ENCODE data around the gene SNAPIN.

SNAPIN gene

GRCh38 chr1:153699768-153700167 lies 41.3 kb downstream of the SNAPIN start:
- no peaks in the 10 kb centered on the region for H3K36me3 ChIP-seq (ENCODE audit: control insufficient read depth, low read length)

GRCh38 chr1:153705484-153705883 lies 47.0 kb downstream of the SNAPIN start:
- TF ChIP-seq CTCF (IDR thresholded peaks at IDR 0.05; ENCODE audit: low read depth, low read length, poor library complexity, severe bottlenecking), result no peak
- TF ChIP-seq EZH2phosphoT487 (IDR thresholded peaks at IDR 0.05; ENCODE audit: borderline replicate concordance, low read length), result no peak
- Histone ChIP-seq H3K4me3 (ENCODE audit: low read length) (no peak overlapping the region), H3F3A (ENCODE audit: control insufficient read depth, insufficient read depth) (no peaks in the 10 kb centered on the region), H3K4me2 (ENCODE audit: low read length) (no peak overlapping the region), H3K36me3 (ENCODE audit: control insufficient read depth, low read length) (no peaks in the 10 kb centered on the region), H3K9me2 (replicated peaks; ENCODE audit: control insufficient read depth, low read length) (no peaks in the 10 kb centered on the region), H3K27me3 (ENCODE audit: control insufficient read depth, low read length) (no peaks in the 10 kb centered on the region), H3K79me2 (ENCODE audit: control insufficient read depth, low read length) (no peaks in the 10 kb centered on the region), H4K20me1 (ENCODE audit: control insufficient read depth, insufficient read depth, low read depth, low read length) (no peaks in the 10 kb centered on the region), H3K4me1 (ENCODE audit: control insufficient read depth, low read length) (no peaks in the 10 kb centered on the region), H3K9me3 (ENCODE audit: control insufficient read depth, insufficient read depth, low read length) (no peaks in the 10 kb centered on the region), H3K27ac (ENCODE audit: low read depth, low read length) (no peak overlapping the region)

More at GRCh38 chr1:153699768-153700167, 41.3 kb downstream of the SNAPIN start:
- H3K27me3 ChIP-seq (ENCODE audit: control insufficient read depth, low read length), result no peaks in the 10 kb centered on the region
- TF ChIP-seq EZH2phosphoT487 (IDR thresholded peaks at IDR 0.05; ENCODE audit: borderline replicate concordance, low read length), result no peak
- no peak for TF ChIP-seq CTCF (IDR thresholded peaks at IDR 0.05; ENCODE audit: low read depth, low read length, poor library complexity, severe bottlenecking)
- H3K4me3 ChIP-seq (ENCODE audit: low read length), result no peak overlapping the region
- H3K27ac ChIP-seq (ENCODE audit: low read depth, low read length), result no peak overlapping the region
- H3K4me1 ChIP-seq (ENCODE audit: control insufficient read depth, low read length), result no peaks in the 10 kb centered on the region
- no peaks in the 10 kb centered on the region for H3K9me3 ChIP-seq (ENCODE audit: control insufficient read depth, insufficient read depth, low read length)
- H3K9me2 ChIP-seq (replicated peaks; ENCODE audit: control insufficient read depth, low read length), result no peaks in the 10 kb centered on the region
- no peaks in the 10 kb centered on the region for H4K20me1 ChIP-seq (ENCODE audit: control insufficient read depth, insufficient read depth, low read depth, low read length)
- no peaks in the 10 kb centered on the region for H3F3A ChIP-seq (ENCODE audit: control insufficient read depth, insufficient read depth)
- H3K4me2 ChIP-seq (ENCODE audit: low read length), result no peak overlapping the region
- no peaks in the 10 kb centered on the region for H3K79me2 ChIP-seq (ENCODE audit: control insufficient read depth, low read length)

- Histone ChIP-seq H3K4me2 (ENCODE audit: low read length) (no peak overlapping the region), H3K79me2 (ENCODE audit: control insufficient read depth, low read length) (no peaks in the 10 kb centered on the region), H3K9me3 (ENCODE audit: control insufficient read depth, insufficient read depth, low read length) (no peaks in the 10 kb centered on the region), H3K27me3 (ENCODE audit: control insufficient read depth, low read length) (no peaks in the 10 kb centered on the region), H3K9me2 (replicated peaks; ENCODE audit: control insufficient read depth, low read length) (no peaks in the 10 kb centered on the region), H3K4me3 (ENCODE audit: low read length) (no peak overlapping the region), H3K4me1 (ENCODE audit: control insufficient read depth, low read length) (no peaks in the 10 kb centered on the region), H3K36me3 (ENCODE audit: control insufficient read depth, low read length) (no peaks in the 10 kb centered on the region), H4K20me1 (ENCODE audit: control insufficient read depth, insufficient read depth, low read depth, low read length) (no peaks in the 10 kb centered on the region), H3F3A (ENCODE audit: control insufficient read depth, insufficient read depth) (no peaks in the 10 kb centered on the region), H3K27ac (ENCODE audit: low read depth, low read length) (no peak overlapping the region)
- no peak for TF ChIP-seq EZH2phosphoT487 (IDR thresholded peaks at IDR 0.05; ENCODE audit: borderline replicate concordance, low read length)
- no peak for TF ChIP-seq CTCF (IDR thresholded peaks at IDR 0.05; ENCODE audit: low read depth, low read length, poor library complexity, severe bottlenecking)
Measured at GRCh38 chr1:153711026-153711425, 52.5 kb downstream of the SNAPIN start.

All from DOHH2 (cell line).